ENCODE data around the gene CDH10. TPM values are rescaled to one million over a fixed set of nuclear protein-coding genes. Genes with fewer than 3 reads are reported as not detected.

The CDH10 gene
- total RNA-seq, 3 donors from 2014 or later (not counting 1 experiment from before 2014, with no cell fraction given), result not detected

DNA sequence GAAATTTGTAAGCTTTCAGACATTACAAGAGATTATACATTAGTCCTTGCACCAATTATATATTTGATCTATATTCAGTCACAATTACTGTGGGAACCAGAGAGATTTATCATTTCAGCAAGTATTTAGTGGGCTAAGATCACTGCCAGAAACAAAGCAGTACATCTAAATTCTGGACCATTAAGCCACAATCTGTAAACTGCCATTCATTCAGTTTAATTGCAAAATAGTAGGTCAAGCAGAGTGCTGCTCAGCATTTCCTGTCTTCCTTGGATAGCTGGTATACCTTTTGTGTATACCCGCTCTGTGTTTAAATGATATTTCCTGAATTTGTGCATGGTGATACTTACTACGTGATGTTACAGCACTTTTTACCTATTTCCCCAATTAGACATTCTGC is 42.6 kb downstream of the CDH10 start:
- no peak for TF ChIP-seq CTCF (IDR thresholded peaks at IDR 0.05)
- H3K36me3 Mint-ChIP-seq, result peaks cover 7% of the 10 kb centered on the region

GRCh38 chr5:24598956-24599355 is 45.8 kb downstream of the CDH10 start:
- Mint-ChIP-seq H3K27me3 (ENCODE audit: low read depth in 2 of 2) (no peaks in the 10 kb centered on the region), H3K27ac (no peak overlapping the region), H3K36me3 (peaks cover 7% of the 10 kb centered on the region), H3K4me1 (no peaks in the 10 kb centered on the region), H3K9me3 (peaks cover 12 to 13% of the 10 kb centered on the region in 2 donors), H3K4me3 (no peak overlapping the region)
- ATAC-seq (no peak), DNase-seq (no peak)
- no peak overlapping the region for H3K4me3 ChIP-seq (ENCODE audit: low read length)
- intact Hi-C loops (cut with micrococcal nuclease), result no loop called here
- no peaks in the 10 kb centered on the region for H3K27me3 ChIP-seq (ENCODE audit: control insufficient read depth, insufficient read depth, low read length)
- no peaks in the 10 kb centered on the region for H3K4me1 ChIP-seq (ENCODE audit: control insufficient read depth, insufficient read depth, low read length)
- no peak overlapping the region for H3K27ac ChIP-seq (ENCODE audit: low read length)
- 77% methylated on average over 1 of the region's 1 CpG for whole genome bisulfite sequencing (ENCODE audit: insufficient coverage)
- no peaks in the 10 kb centered on the region for H3K36me3 ChIP-seq (ENCODE audit: control insufficient read depth, insufficient read depth, low read length)
- H3K9me3 ChIP-seq (ENCODE audit: control insufficient read depth, insufficient read depth, low read length), result no peaks in the 10 kb centered on the region
- no peak for TF ChIP-seq CTCF (IDR thresholded peaks at IDR 0.05)

More for the DNA sequence above, 42.6 kb downstream of the CDH10 start:
- no peak overlapping the region for H3K27ac Mint-ChIP-seq
- peaks cover 6 to 15% of the 10 kb centered on the region in 2 donors for H3K9me3 Mint-ChIP-seq
- H3K4me1 ChIP-seq (ENCODE audit: control insufficient read depth, insufficient read depth, low read length), result no peaks in the 10 kb centered on the region
- H3K9me3 ChIP-seq (ENCODE audit: control insufficient read depth, insufficient read depth, low read length), result no peaks in the 10 kb centered on the region
- intact Hi-C loops (cut with micrococcal nuclease), result no loop called here
- DNase-seq (no peak), ATAC-seq (no peak)
- no peaks in the 10 kb centered on the region for H3K27me3 ChIP-seq (ENCODE audit: control insufficient read depth, insufficient read depth, low read length)
- no peak overlapping the region for H3K27ac ChIP-seq (ENCODE audit: low read length)
- no peaks in the 10 kb centered on the region for H3K36me3 ChIP-seq (ENCODE audit: control insufficient read depth, insufficient read depth, low read length)
- WGBS (ENCODE audit: insufficient coverage), result 40% methylated on average over 1 of the region's 2 CpGs
- H3K4me3 ChIP-seq (ENCODE audit: low read length), result no peak overlapping the region
- H3K4me1 Mint-ChIP-seq, result no peaks in the 10 kb centered on the region
- no peak overlapping the region for H3K4me3 Mint-ChIP-seq
- no peaks in the 10 kb centered on the region for H3K27me3 Mint-ChIP-seq (ENCODE audit: low read depth in 2 of 2)

DNA sequence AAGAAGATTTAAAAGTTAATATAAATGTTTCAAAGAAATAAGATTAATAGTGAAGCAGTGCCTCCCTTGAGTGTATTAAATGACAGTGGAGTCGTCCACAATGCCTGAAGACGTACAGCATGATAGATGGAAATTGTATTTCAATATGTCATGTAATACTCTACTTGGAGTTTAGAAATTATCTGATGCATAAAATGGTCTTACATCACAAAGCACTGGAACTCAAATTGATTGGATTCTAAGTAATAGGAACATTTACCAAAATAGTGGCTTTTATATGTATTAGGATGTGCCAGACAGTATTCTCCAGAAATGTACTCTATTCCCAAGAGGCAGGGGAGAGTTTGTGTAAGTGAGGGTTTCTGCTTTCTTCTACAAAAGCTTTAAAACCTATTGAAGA is 49.4 kb downstream of the CDH10 start:
- no peak for DNase-seq
- Histone ChIP-seq H3K27me3 (ENCODE audit: control insufficient read depth, insufficient read depth, low read length) (no peaks in the 10 kb centered on the region), H3K27ac (ENCODE audit: low read length) (no peak overlapping the region), H3K4me1 (ENCODE audit: control insufficient read depth, insufficient read depth, low read length) (no peaks in the 10 kb centered on the region), H3K4me3 (ENCODE audit: low read length) (no peak overlapping the region), H3K9me3 (ENCODE audit: control insufficient read depth, insufficient read depth, low read length) (no peaks in the 10 kb centered on the region), H3K36me3 (ENCODE audit: control insufficient read depth, insufficient read depth, low read length) (no peaks in the 10 kb centered on the region)
- H3K4me3 Mint-ChIP-seq, result no peak overlapping the region
- WGBS (ENCODE audit: insufficient coverage), result 80% methylated on average over 2 of the region's 2 CpGs
- H3K4me1 Mint-ChIP-seq, result no peaks in the 10 kb centered on the region
- H3K9me3 Mint-ChIP-seq, result peaks cover 10 to 12% of the 10 kb centered on the region in 2 donors
- intact Hi-C loops (cut with micrococcal nuclease), result no loop called here
- no peak for ATAC-seq
- TF ChIP-seq CTCF (IDR thresholded peaks at IDR 0.05), result no peak
- H3K27me3 Mint-ChIP-seq (ENCODE audit: low read depth in 2 of 2), result no peaks in the 10 kb centered on the region
- H3K36me3 Mint-ChIP-seq, result peaks cover 4% of the 10 kb centered on the region
- no peak overlapping the region for H3K27ac Mint-ChIP-seq

GRCh38 chr5:24591426-24591825 is 53.4 kb downstream of the CDH10 start:
- Mint-ChIP-seq H3K27ac (no peak overlapping the region), H3K4me3 (no peak overlapping the region), H3K27me3 (ENCODE audit: low read depth in 2 of 2) (no peaks in the 10 kb centered on the region), H3K4me1 (no peaks in the 10 kb centered on the region), H3K9me3 (peaks cover 9 to 11% of the 10 kb centered on the region in 2 donors), H3K36me3 (no peaks in the 10 kb centered on the region)
- ATAC-seq (no peak), DNase-seq (no peak)
- intact Hi-C loops (cut with micrococcal nuclease), result no loop called here
- no peaks in the 10 kb centered on the region for H3K27me3 ChIP-seq (ENCODE audit: control insufficient read depth, insufficient read depth, low read length)
- H3K36me3 ChIP-seq (ENCODE audit: control insufficient read depth, insufficient read depth, low read length), result no peaks in the 10 kb centered on the region
- no peak overlapping the region for H3K4me3 ChIP-seq (ENCODE audit: low read length)
- no peaks in the 10 kb centered on the region for H3K4me1 ChIP-seq (ENCODE audit: control insufficient read depth, insufficient read depth, low read length)
- H3K27ac ChIP-seq (ENCODE audit: low read length), result no peak overlapping the region
- H3K9me3 ChIP-seq (ENCODE audit: control insufficient read depth, insufficient read depth, low read length), result no peaks in the 10 kb centered on the region
- TF ChIP-seq CTCF (IDR thresholded peaks at IDR 0.05), result no peak

Data from natural killer cell (primary cell).